GM12801 (cell line): ENCODE data around the gene TOMM20.

Experiments used
- CTCF ChIP-seq: IDR thresholded peaks from one replicate; pipeline ENCODE4 v1.5.1; 2011; ENCODE audit warnings: control low read depth; ENCODE audit not compliant: insufficient read length; ENCODE audit errors: extremely low read depth

The TOMM20 gene

DNA sequence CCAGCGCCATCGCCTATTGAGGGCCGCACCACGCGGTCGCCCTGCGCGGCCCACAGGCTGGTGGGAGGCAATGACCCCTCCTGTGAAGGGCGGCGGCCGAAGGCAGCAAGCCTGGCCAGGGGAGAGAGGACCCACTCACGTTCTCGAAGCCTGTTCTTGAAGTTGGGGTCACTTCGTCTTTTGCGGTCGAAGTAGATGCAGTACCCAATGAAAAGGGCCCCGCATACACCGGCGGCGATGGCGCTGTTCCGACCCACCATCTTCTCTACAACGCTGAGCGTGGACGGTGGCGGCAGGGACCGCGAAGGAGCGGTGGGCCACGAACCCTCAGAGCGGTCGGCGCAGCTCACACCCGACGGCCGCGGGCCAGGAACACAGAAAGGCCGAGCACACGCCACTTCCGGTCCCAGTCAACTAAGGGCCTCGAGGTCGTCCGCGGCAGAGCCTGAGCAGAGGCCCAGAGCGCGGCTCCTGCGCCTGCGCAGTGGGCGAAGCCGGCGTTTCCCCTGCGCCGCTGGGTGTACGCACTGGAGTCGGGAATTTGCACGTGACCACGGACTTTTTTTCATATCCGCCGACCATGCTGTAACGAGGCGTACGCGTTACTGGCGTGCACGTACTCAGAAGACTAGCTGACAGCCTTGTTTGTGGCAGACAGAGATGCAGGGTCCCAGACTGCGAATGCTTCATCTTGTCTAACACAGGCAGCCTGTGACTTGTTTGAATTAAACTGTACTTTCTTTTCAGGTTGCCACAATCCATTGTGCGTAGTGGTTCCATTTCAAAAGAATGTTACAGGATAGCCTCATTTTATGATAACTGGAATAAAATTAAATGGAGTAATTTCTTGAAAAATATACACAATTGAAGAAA lies at the start of gene TOMM20:
TOMM20 (minus strand) TSS at position 382 of the 873 bp plus-strand sequence; CDS start at position 260, 122 bp downstream.
- no peak for TF ChIP-seq CTCF

DNA sequence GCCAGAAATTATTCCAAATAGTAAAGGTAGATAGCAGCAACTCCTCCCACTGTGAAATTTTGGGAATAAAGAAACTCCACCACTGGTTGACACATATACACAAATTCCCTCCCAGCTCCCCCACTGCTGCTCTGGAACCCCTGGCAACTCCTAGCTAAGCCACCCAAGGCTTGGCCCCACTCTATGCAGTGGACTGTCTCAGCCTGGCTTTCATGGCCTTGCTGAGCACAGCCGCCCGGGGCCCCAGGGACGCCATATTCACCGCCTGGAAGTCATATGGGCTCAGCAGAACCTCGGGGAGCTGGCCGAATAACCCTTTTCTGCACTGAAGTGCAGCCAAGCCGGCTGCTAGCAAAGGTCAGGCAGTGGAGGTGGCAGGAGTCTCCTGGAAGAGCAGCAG lies 47.8 kb upstream of the TOMM20 start:
- no peak for TF ChIP-seq CTCF

GRCh38 chr1:235169986-235170385 lies 41.3 kb upstream of the TOMM20 start:
- no peak for TF ChIP-seq CTCF

- TF ChIP-seq CTCF = no peak
Measured at GRCh38 chr1:235168375-235168774, 39.7 kb upstream of the TOMM20 start.

DNA sequence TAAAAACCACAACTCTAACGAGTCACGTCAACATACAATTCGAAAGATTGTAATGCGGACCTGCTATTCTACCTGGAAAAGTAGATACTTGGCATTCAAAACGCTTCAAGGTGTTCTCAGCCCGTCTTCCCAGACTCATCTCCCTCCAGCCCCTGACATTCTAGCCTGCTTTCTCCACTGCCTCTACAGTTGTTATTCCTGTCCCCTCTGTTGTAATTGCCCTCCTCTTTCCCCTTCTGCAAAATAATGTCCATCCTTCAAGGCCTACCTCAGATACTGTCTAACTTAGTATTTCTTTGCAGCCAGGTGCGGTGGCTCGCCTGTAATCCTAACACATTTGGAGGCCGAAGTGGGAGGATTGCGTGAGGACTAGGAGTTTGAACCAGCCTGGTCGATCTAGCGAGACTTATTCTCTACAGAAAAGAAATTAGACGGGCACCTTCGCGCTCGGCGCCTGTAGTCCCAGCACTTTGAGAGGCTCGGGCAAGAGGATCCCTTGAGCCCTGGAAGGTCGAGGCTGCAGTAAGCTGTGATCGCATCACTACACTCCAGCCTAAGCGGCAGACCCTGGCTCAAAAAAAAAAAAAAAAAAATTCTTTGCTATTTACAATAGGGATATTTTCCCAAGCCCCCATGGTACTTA lies 33.2 kb upstream of the TOMM20 start:
- no peak for TF ChIP-seq CTCF

GRCh38 chr1:235160957-235161684 lies 32.5 kb upstream of the TOMM20 start, which contains the start of gene RBM34:
Gene RBM34, minus strand, starts transcription at chr1:235161250. Its CDS starts 24 bp downstream, at chr1:235161226.
- no peak for TF ChIP-seq CTCF

DNA sequence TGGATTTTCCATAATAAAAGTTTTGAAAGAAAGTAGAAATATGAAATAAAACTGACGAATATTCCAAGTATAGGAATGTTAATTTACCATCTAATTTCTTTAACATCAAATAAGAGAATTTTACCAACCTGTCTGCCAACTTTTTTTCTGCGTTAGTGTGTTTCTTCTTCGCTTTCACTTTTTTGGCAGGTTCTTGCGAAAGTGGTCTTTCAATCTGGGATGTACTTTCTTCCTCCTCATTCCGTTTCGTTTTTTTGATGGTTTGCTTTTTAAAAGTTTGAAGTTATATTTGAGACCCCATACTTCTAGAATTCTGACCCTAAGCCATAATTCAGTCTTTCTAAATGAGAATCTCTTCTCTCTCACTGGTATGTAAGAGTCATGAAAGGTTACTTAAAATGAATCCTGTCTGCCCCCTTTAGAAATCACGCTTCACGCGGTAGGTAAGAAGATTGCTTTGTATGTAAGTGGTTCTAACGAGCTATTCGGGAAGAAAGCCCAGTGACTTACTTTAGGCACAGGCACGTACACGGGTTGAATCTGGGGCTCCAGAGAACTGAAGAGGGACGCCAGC lies 31.8 kb upstream of the TOMM20 start:
- TF ChIP-seq CTCF = no peak
